ENCODE data around the gene KRTAP10-2. TPM values are rescaled to one million over a fixed set of nuclear protein-coding genes. Genes with fewer than 3 reads are reported as not detected.
"Not testable (repeated sequence)": the region's sequence is repeated elsewhere in the genome, so short reads cannot be mapped to it uniquely, and the experiment has no call there.

Gene KRTAP10-2
- not detected for total RNA-seq
- long read RNA-seq = 0 reads

GRCh38 chr21:44551340-44551961 lies at the start of gene KRTAP10-2:
Gene KRTAP10-2 (minus strand): TSS chr21:44551505. CDS start chr21:44551458, 47 bp downstream.
- intact Hi-C loops (cut with DNase I, micrococcal nuclease) = no loop called here
- DNase-seq (peak in 1 of 2 donors; percentile 12), ATAC-seq (peak; percentile 60)

- DNase-seq; ATAC-seq; intact Hi-C loops (cut with DNase I, micrococcal nuclease): not testable (repeated sequence)
Observed at GRCh38 chr21:44601091-44601490, 49.8 kb upstream of the KRTAP10-2 start.

GRCh38 chr21:44600118-44600978 lies 49.0 kb upstream of the KRTAP10-2 start, which contains the start of gene KRTAP10-7:
Gene KRTAP10-7 (plus strand): TSS chr21:44600597. CDS start chr21:44600622, 25 bp downstream.
- intact Hi-C loops (cut with DNase I, micrococcal nuclease); DNase-seq; ATAC-seq: not testable (repeated sequence)

GRCh38 chr21:44599264-44600029 lies 48.1 kb upstream of the KRTAP10-2 start:
- intact Hi-C loops (cut with DNase I, micrococcal nuclease) = no loop called here
- no peak for DNase-seq
- ATAC-seq = no peak

GRCh38 chr21:44598061-44598460 lies 46.8 kb upstream of the KRTAP10-2 start:
- DNase-seq (no peak), ATAC-seq (no peak)
- intact Hi-C loops (cut with DNase I, micrococcal nuclease) = no loop called here

GRCh38 chr21:44596068-44596725 lies 44.9 kb upstream of the KRTAP10-2 start:
- DNase-seq (no peak), ATAC-seq (no peak)
- intact Hi-C loops (cut with DNase I, micrococcal nuclease) = no loop called here

GRCh38 chr21:44595524-44595923 lies 44.2 kb upstream of the KRTAP10-2 start:
- intact Hi-C loops (cut with DNase I, micrococcal nuclease) = no loop called here
- DNase-seq = no peak
- ATAC-seq = no peak

GRCh38 chr21:44594406-44594916 lies 43.2 kb upstream of the KRTAP10-2 start:
- intact Hi-C loops (cut with DNase I, micrococcal nuclease) = no loop called here
- DNase-seq = no peak
- ATAC-seq = no peak

- no peak for ATAC-seq
- no peak for DNase-seq
- intact Hi-C loops (cut with DNase I, micrococcal nuclease) = no loop called here
Observed at GRCh38 chr21:44593598-44594405, 42.5 kb upstream of the KRTAP10-2 start.

GRCh38 chr21:44592446-44593311 lies 41.4 kb upstream of the KRTAP10-2 start, which contains the start of gene KRTAP10-6:
Gene KRTAP10-6 (minus strand): TSS chr21:44592505. CDS start chr21:44592484, 21 bp downstream.
- DNase-seq = no peak
- ATAC-seq = no peak
- intact Hi-C loops (cut with DNase I, micrococcal nuclease) = no loop called here

GRCh38 chr21:44591801-44592130 lies 40.5 kb upstream of the KRTAP10-2 start:
- intact Hi-C loops (cut with DNase I, micrococcal nuclease); DNase-seq; ATAC-seq: not testable (repeated sequence)

GRCh38 chr21:44590897-44591800 lies 39.8 kb upstream of the KRTAP10-2 start:
- intact Hi-C loops (cut with DNase I, micrococcal nuclease); ATAC-seq; DNase-seq: not testable (repeated sequence)

- ATAC-seq = no peak
- intact Hi-C loops (cut with DNase I, micrococcal nuclease) = no loop called here
- no peak for DNase-seq
Observed at GRCh38 chr21:44590311-44590721, 39.0 kb upstream of the KRTAP10-2 start.

GRCh38 chr21:44589586-44590305 lies 38.4 kb upstream of the KRTAP10-2 start:
- DNase-seq = no peak
- intact Hi-C loops (cut with DNase I, micrococcal nuclease) = no loop called here
- ATAC-seq = no peak

GRCh38 chr21:44589094-44589493 lies 37.8 kb upstream of the KRTAP10-2 start:
- intact Hi-C loops (cut with DNase I, micrococcal nuclease) = no loop called here
- DNase-seq = no peak
- no peak for ATAC-seq
